H1 (cell line): Measurements from ENCODE around the gene SLC35E3. TPM values are rescaled to one million over a fixed set of nuclear protein-coding genes. Genes with fewer than 3 reads are reported as not detected.

Source experiments
- polyA plus RNA-seq, 7 experiments: library from polyadenylated mRNA; depleted of rRNA in 3 of 7; stranded (reverse) in 5 of 7; unstranded in 2 of 7; fragments of >200 nt in 5 of 7; fragments of 200-250 nt in 2 of 7; gene quantifications; 1 replicate in 5 of 7; 2 replicates in 1 of 7; 4 replicates in 1 of 7; pipeline versions ENCODE4 v1.2.1 to v1.2.3, GENCODE V29; 2011 to 2013; ENCODE audit warnings: missing spikeins in 2 of 7, mixed read lengths in 2 of 7
- total RNA-seq: library from RNA; stranded (reverse); fragmentation: NEBNext Ultra II Directional; extraction: Animal tissue kit (Norgen Biotek cat#: 25700); gene quantifications from 2 replicates; pipeline ENCODE4 v1.2.1, GENCODE V29; 2021
- TF ChIP-seq, protein P1 (sequence below): fragments of 300-600 bp; sonication (generic); IDR thresholded peaks from 2 replicates; pipeline ENCODE4 v1.7.1; 2012; ENCODE audit warnings: low read length, moderate library complexity, mild to moderate bottlenecking, inconsistent platforms; ENCODE audit not compliant: insufficient replicate concordance

Gene SLC35E3
- total and polyA plus RNA-seq, 2 of the 8 experiments (the other 6 are each of a cell fraction or from before 2014, with no cell fraction given) = 10.0 to 10.9 TPM

DNA sequence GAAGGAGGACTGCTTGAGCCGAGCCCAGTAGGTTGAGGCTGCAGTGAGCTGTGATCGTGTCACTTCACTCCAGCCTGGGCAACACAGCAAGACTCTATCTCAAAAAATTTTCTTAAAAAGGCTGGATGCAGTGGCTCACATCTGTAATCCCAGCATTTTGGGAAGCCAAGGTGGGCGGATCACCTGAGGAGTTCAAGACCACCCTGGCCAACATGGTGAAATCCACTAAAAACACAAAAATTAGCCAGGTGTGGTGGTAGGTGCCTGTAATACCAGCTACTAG lies 44.9 kb downstream of the SLC35E3 start (continued):
- TF ChIP-seq, protein P1, sequence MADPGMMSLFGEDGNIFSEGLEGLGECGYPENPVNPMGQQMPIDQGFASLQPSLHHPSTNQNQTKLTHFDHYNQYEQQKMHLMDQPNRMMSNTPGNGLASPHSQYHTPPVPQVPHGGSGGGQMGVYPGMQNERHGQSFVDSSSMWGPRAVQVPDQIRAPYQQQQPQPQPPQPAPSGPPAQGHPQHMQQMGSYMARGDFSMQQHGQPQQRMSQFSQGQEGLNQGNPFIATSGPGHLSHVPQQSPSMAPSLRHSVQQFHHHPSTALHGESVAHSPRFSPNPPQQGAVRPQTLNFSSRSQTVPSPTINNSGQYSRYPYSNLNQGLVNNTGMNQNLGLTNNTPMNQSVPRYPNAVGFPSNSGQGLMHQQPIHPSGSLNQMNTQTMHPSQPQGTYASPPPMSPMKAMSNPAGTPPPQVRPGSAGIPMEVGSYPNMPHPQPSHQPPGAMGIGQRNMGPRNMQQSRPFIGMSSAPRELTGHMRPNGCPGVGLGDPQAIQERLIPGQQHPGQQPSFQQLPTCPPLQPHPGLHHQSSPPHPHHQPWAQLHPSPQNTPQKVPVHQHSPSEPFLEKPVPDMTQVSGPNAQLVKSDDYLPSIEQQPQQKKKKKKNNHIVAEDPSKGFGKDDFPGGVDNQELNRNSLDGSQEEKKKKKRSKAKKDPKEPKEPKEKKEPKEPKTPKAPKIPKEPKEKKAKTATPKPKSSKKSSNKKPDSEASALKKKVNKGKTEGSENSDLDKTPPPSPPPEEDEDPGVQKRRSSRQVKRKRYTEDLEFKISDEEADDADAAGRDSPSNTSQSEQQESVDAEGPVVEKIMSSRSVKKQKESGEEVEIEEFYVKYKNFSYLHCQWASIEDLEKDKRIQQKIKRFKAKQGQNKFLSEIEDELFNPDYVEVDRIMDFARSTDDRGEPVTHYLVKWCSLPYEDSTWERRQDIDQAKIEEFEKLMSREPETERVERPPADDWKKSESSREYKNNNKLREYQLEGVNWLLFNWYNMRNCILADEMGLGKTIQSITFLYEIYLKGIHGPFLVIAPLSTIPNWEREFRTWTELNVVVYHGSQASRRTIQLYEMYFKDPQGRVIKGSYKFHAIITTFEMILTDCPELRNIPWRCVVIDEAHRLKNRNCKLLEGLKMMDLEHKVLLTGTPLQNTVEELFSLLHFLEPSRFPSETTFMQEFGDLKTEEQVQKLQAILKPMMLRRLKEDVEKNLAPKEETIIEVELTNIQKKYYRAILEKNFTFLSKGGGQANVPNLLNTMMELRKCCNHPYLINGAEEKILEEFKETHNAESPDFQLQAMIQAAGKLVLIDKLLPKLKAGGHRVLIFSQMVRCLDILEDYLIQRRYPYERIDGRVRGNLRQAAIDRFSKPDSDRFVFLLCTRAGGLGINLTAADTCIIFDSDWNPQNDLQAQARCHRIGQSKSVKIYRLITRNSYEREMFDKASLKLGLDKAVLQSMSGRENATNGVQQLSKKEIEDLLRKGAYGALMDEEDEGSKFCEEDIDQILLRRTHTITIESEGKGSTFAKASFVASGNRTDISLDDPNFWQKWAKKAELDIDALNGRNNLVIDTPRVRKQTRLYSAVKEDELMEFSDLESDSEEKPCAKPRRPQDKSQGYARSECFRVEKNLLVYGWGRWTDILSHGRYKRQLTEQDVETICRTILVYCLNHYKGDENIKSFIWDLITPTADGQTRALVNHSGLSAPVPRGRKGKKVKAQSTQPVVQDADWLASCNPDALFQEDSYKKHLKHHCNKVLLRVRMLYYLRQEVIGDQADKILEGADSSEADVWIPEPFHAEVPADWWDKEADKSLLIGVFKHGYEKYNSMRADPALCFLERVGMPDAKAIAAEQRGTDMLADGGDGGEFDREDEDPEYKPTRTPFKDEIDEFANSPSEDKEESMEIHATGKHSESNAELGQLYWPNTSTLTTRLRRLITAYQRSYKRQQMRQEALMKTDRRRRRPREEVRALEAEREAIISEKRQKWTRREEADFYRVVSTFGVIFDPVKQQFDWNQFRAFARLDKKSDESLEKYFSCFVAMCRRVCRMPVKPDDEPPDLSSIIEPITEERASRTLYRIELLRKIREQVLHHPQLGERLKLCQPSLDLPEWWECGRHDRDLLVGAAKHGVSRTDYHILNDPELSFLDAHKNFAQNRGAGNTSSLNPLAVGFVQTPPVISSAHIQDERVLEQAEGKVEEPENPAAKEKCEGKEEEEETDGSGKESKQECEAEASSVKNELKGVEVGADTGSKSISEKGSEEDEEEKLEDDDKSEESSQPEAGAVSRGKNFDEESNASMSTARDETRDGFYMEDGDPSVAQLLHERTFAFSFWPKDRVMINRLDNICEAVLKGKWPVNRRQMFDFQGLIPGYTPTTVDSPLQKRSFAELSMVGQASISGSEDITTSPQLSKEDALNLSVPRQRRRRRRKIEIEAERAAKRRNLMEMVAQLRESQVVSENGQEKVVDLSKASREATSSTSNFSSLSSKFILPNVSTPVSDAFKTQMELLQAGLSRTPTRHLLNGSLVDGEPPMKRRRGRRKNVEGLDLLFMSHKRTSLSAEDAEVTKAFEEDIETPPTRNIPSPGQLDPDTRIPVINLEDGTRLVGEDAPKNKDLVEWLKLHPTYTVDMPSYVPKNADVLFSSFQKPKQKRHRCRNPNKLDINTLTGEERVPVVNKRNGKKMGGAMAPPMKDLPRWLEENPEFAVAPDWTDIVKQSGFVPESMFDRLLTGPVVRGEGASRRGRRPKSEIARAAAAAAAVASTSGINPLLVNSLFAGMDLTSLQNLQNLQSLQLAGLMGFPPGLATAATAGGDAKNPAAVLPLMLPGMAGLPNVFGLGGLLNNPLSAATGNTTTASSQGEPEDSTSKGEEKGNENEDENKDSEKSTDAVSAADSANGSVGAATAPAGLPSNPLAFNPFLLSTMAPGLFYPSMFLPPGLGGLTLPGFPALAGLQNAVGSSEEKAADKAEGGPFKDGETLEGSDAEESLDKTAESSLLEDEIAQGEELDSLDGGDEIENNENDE = no peak
